ENCODE measurements around the gene GAP43. TPM values are rescaled to one million over a fixed set of nuclear protein-coding genes. Genes with fewer than 3 reads are reported as not detected.

GAP43 gene
- total RNA-seq, 1 donor from 2014 or later: 17.4 TPM

DNA sequence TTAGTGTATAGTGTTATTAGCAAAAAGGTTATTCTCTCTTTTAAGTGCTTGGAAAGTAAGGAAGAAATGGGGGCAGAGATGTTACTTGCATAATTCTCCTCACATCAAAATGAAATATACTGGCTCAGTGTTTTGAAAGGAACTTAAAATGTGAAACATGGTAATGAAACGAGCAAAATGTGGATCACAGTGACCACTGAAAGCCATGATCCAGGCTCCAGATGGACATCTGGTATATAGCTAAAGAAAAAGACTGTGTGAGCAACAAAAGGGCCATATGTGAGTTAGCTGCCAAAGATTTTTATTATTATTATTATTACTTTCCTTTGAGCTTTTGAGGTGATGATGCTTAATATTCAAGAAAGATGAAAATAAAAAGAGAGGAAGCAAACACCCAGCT lies 89.6 kb downstream of the GAP43 start:
- Mint-ChIP-seq H3K36me3 (ENCODE audit: low read depth, unreplicated experiment) (no peaks in the 10 kb centered on the region), H3K4me1 (ENCODE audit: low read depth, unreplicated experiment) (peaks cover 16% of the 10 kb centered on the region), H3K9me3 (ENCODE audit: unreplicated experiment) (no peaks in the 10 kb centered on the region), H3K27me3 (ENCODE audit: low read depth, unreplicated experiment) (no peaks in the 10 kb centered on the region), H3K27ac (ENCODE audit: unreplicated experiment) (no peak overlapping the region), H3K4me3 (ENCODE audit: unreplicated experiment) (no peak overlapping the region)
- Histone ChIP-seq H2AFZ (ENCODE audit: low read depth, low read length) (no peak overlapping the region), H3K79me2 (ENCODE audit: insufficient read depth, low read length) (no peaks in the 10 kb centered on the region), H3K4me3 (ENCODE audit: insufficient read depth, low read depth, low read length) (no peak overlapping the region), H4K20me1 (ENCODE audit: insufficient read depth, low read length) (no peaks in the 10 kb centered on the region), H3K27ac (ENCODE audit: low read depth, low read length) (peak overlapping the region; percentile 10), H3K9me3 (ENCODE audit: insufficient read depth, low read depth, low read length) (no peaks in the 10 kb centered on the region), H3K9ac (ENCODE audit: low read length) (no peak overlapping the region), H3K4me1 (ENCODE audit: insufficient read depth, low read length) (peaks cover 8% of the 10 kb centered on the region), H3K27me3 (ENCODE audit: insufficient read depth, low read length) (no peaks in the 10 kb centered on the region), H3K4me2 (ENCODE audit: low read length) (no peak overlapping the region), H3K36me3 (ENCODE audit: insufficient read depth, low read length) (no peaks in the 10 kb centered on the region)
- DNase-seq (ENCODE audit: low read depth): no peak
- no peak for FAIRE-seq
- TF ChIP-seq EZH2 (IDR thresholded peaks at IDR 0.05; ENCODE audit: insufficient read depth, low read length): no peak
- TF ChIP-seq, protein P1, sequence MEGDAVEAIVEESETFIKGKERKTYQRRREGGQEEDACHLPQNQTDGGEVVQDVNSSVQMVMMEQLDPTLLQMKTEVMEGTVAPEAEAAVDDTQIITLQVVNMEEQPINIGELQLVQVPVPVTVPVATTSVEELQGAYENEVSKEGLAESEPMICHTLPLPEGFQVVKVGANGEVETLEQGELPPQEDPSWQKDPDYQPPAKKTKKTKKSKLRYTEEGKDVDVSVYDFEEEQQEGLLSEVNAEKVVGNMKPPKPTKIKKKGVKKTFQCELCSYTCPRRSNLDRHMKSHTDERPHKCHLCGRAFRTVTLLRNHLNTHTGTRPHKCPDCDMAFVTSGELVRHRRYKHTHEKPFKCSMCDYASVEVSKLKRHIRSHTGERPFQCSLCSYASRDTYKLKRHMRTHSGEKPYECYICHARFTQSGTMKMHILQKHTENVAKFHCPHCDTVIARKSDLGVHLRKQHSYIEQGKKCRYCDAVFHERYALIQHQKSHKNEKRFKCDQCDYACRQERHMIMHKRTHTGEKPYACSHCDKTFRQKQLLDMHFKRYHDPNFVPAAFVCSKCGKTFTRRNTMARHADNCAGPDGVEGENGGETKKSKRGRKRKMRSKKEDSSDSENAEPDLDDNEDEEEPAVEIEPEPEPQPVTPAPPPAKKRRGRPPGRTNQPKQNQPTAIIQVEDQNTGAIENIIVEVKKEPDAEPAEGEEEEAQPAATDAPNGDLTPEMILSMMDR (IDR thresholded peaks at IDR 0.05; ENCODE audit: insufficient read depth, low read depth, low read length): no peak

DNA sequence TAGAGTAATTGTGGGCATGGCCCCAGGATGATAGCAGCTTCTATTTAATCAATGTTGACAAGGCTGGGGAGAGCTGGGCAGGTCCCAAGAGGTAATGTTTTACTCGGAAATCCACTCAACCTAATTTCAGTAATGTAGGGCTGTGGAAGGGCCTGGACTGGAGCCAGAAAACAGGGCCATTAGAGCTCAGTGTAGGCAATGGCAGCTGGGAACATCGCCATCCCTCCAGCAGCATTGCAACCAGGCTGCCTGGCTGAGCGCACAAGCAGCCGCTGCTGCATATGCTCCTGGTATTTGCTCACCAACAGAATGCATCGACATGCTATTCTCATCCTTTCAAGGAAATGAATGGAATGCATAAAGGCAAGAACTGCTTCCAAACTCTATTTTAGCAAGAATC lies 90.0 kb downstream of the GAP43 start:
- Mint-ChIP-seq H3K36me3 (ENCODE audit: low read depth, unreplicated experiment) (no peaks in the 10 kb centered on the region), H3K27ac (ENCODE audit: unreplicated experiment) (no peak overlapping the region), H3K4me1 (ENCODE audit: low read depth, unreplicated experiment) (peaks cover 16% of the 10 kb centered on the region), H3K9me3 (ENCODE audit: unreplicated experiment) (no peaks in the 10 kb centered on the region), H3K4me3 (ENCODE audit: unreplicated experiment) (no peak overlapping the region), H3K27me3 (ENCODE audit: low read depth, unreplicated experiment) (no peaks in the 10 kb centered on the region)
- Histone ChIP-seq H3K4me1 (ENCODE audit: insufficient read depth, low read length) (peaks cover 8% of the 10 kb centered on the region), H3K4me2 (ENCODE audit: low read length) (no peak overlapping the region), H3K27ac (ENCODE audit: low read depth, low read length) (no peak overlapping the region), H3K9me3 (ENCODE audit: insufficient read depth, low read depth, low read length) (no peaks in the 10 kb centered on the region), H3K27me3 (ENCODE audit: insufficient read depth, low read length) (no peaks in the 10 kb centered on the region), H4K20me1 (ENCODE audit: insufficient read depth, low read length) (no peaks in the 10 kb centered on the region), H3K9ac (ENCODE audit: low read length) (no peak overlapping the region), H3K36me3 (ENCODE audit: insufficient read depth, low read length) (no peaks in the 10 kb centered on the region), H2AFZ (ENCODE audit: low read depth, low read length) (no peak overlapping the region), H3K4me3 (ENCODE audit: insufficient read depth, low read depth, low read length) (no peak overlapping the region), H3K79me2 (ENCODE audit: insufficient read depth, low read length) (no peaks in the 10 kb centered on the region)
- peak; percentile 74 for DNase-seq (ENCODE audit: low read depth)
- no peak for TF ChIP-seq EZH2 (IDR thresholded peaks at IDR 0.05; ENCODE audit: insufficient read depth, low read length)
- TF ChIP-seq, protein P1 (IDR thresholded peaks at IDR 0.05; ENCODE audit: insufficient read depth, low read depth, low read length): no peak
- no peak for FAIRE-seq

DNA sequence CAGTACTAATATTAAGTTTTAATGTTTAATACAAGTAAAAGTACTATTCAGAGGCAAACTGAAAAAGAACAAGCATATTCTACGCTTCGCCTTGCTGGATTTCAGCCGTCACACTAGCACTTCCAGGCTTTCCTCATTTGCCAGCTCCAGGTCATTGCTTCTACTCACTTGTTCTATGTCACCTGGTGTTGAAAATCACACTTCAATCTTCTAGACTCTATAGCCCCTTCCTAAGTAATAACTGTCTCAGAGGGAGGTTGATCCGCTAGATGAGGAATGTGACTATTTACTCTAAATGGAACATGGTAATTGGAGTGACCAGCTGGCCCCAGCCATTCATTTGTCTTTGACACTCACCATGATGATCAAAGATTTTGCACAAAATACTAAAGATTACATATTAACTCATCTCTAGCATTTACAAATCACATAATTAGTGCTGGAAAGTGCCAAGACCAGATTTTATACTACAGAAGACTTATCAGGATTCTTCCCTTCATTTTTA lies 92.0 kb downstream of the GAP43 start:
- no peak overlapping the region for H3K27ac Mint-ChIP-seq (ENCODE audit: unreplicated experiment)
- Histone ChIP-seq H4K20me1 (ENCODE audit: insufficient read depth, low read length) (no peaks in the 10 kb centered on the region), H3K9me3 (ENCODE audit: insufficient read depth, low read depth, low read length) (no peaks in the 10 kb centered on the region), H3K4me2 (ENCODE audit: low read length) (no peak overlapping the region), H3K9ac (ENCODE audit: low read length) (no peak overlapping the region), H3K79me2 (ENCODE audit: insufficient read depth, low read length) (no peaks in the 10 kb centered on the region), H3K27ac (ENCODE audit: low read depth, low read length) (no peak overlapping the region), H3K4me1 (ENCODE audit: insufficient read depth, low read length) (peaks cover 5% of the 10 kb centered on the region), H3K27me3 (ENCODE audit: insufficient read depth, low read length) (no peaks in the 10 kb centered on the region), H2AFZ (ENCODE audit: low read depth, low read length) (no peak overlapping the region), H3K36me3 (ENCODE audit: insufficient read depth, low read length) (no peaks in the 10 kb centered on the region), H3K4me3 (ENCODE audit: insufficient read depth, low read depth, low read length) (no peak overlapping the region)
- no peaks in the 10 kb centered on the region for H3K27me3 Mint-ChIP-seq (ENCODE audit: low read depth, unreplicated experiment)
- no peaks in the 10 kb centered on the region for H3K36me3 Mint-ChIP-seq (ENCODE audit: low read depth, unreplicated experiment)
- TF ChIP-seq, protein P1 (IDR thresholded peaks at IDR 0.05; ENCODE audit: insufficient read depth, low read depth, low read length): no peak
- no peak for TF ChIP-seq EZH2 (IDR thresholded peaks at IDR 0.05; ENCODE audit: insufficient read depth, low read length)
- no peak overlapping the region for H3K4me3 Mint-ChIP-seq (ENCODE audit: unreplicated experiment)
- FAIRE-seq (no peak), DNase-seq (ENCODE audit: low read depth) (no peak)
- H3K4me1 Mint-ChIP-seq (ENCODE audit: low read depth, unreplicated experiment): peaks cover 16% of the 10 kb centered on the region
- H3K9me3 Mint-ChIP-seq (ENCODE audit: unreplicated experiment): no peaks in the 10 kb centered on the region

All from astrocyte (in vitro differentiated cells and primary cell).